Left renal pelvis (tissue), 4 donors: ENCODE measurements around the gene CDH13. TPM values are rescaled to one million over a fixed set of nuclear protein-coding genes. Genes with fewer than 3 reads are reported as not detected.

Experiments used
- DNase-seq, 4 donors: peaks; one replicate each; pipeline ENCODE4 v3.0.0-alpha.2; 2013; ENCODE audit warnings: low read depth in 4 of 4, low spot score in 3 of 4
- polyA plus RNA-seq, 4 donors: library from polyadenylated mRNA; unstranded; fragments of 120-200 nt; gene quantifications; one replicate each; pipeline ENCODE4 v1.2.1, GENCODE V29; 2013; ENCODE audit not compliant: insufficient read length in 4 of 4

Gene CDH13
- 10 to 100 TPM in 3 of 4 donors, 1 to 10 TPM in 1; 4.9 to 18.0 (median 11.3) TPM for polyA plus RNA-seq

DNA sequence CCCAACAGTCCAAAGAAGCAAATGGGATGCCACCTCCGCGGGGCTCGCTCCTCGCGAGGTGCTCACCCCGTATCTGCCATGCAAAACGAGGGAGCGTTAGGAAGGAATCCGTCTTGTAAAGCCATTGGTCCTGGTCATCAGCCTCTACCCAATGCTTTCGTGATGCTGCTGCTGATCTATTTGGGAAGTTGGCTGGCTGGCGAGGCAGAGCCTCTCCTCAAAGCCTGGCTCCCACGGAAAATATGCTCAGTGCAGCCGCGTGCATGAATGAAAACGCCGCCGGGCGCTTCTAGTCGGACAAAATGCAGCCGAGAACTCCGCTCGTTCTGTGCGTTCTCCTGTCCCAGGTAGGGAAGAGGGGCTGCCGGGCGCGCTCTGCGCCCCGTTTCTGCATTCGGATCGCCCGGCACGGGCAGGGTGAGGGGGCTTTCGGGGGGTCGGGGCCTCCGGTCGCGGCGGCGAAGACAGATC is at the start of gene CDH13:
CDH13 (plus strand) TSS at position 179 of the 471 bp plus-strand sequence.
- no peak for DNase-seq

DNA sequence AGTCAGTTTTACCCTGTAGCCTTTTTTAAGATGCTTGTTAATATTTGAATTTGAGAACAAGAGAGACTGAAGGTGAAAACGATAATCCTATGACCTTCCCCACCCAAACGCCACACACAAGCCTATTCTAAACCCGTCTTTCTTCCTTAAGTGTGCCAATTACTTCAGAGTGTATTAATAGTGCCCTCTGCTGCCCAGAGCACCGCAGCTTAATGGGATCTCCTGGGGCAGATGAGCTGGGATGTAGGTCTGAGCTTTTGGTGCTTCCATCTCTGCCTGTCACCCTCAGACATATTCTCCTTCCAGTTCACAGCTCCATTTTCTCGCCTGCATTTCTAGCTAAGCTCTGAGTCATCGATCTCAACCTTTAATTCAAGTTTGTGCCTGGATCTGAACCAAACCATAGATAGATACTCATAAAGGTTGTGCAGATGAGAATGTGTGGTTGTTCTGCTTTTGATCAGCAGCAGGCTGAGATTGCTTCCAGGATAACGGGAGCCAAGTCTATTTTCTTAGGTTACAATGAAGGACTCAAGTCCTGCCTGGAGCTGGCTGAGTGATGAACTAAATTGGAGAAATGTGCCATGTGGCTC is 46.4 kb upstream of the CDH13 start:
- peak in 2 of 4 donors; percentile 2 to 5 for DNase-seq

DNA sequence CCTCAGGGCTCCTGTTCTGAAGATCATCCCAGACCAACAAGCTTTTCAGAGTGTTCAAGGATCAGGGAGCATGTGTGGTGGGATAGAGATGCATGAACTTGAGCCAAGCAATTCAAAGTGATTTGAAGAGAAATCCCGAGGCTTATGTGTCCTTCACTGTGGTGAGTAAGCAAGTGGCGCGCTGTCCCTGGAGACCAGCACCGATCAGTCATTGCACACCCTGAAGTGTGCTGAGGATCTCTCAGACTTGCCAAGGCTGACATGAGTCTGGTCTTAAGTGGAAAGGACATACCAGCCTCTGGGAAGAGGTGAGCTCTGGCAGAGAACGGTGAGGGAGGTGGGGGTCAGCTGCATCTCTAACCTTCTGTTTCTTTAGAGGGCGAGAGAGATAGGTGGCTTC is 43.8 kb upstream of the CDH13 start:
- no peak for DNase-seq

DNA sequence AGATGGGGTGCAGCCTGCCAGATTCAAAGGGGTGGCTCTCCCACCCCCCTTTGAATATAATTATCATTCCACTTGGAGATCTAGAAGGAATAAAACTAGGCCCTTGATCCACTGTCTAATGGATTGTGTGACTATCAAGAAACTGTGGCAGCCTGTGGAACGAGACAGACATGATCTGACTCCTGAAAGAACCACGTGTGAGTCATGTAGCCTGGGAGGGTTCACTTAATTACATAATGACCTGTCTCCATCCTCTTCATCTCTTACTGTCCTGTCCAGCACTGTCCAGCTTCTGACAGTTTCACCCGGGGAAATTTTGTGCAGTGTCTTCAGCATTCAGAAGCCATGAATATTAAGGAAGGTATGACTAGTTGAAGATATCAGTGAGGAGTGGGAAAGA is 43.3 kb upstream of the CDH13 start:
- no peak for DNase-seq

DNA sequence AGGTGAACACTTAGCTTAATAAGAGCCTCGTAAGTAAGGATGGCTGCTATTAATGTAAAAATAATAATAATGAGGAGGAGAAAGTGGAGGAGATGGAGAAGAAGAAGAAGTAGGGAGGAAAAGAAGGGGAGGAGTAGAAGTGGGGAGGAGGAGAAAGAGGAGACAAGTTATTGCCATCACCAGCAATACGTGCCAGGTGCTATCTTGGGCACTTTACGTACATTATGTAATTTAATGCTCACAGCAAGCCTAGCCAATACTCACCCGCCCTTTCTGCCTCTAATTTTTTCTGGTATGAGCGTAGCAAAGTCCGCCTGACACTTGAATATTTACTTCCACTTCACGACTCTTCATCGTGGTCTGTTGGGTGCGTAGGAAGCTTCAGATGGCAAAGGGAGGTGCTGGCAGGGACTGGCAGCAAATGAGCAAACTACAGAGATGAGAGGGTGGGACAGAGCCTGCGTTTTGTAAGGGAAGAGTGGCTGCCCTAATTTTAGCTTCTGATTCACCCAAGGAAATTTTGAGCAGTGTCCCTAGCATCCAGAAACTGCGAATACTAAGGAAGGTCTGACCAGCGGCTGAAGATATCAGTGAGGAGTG is 42.1 kb upstream of the CDH13 start:
- no peak for DNase-seq

DNA sequence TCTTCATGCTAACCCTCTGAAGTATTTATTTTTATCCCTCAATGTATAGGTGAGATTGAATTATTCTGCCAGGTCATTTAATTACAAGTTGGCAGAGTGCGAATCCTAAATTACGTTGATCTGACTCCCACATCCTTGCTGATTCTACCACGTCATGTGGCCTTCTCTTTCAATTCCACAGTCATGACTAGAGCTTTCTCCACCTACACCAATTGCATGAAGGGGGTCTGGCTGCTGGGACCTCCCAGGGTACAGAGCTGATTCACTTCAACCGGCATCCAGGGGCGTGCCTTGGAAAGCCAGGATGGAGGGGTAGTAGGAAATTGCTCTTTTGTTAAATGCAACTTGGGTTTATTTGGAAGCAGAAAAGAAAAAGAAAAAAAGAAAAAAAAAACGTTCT is 41.1 kb upstream of the CDH13 start:
- no peak for DNase-seq

DNA sequence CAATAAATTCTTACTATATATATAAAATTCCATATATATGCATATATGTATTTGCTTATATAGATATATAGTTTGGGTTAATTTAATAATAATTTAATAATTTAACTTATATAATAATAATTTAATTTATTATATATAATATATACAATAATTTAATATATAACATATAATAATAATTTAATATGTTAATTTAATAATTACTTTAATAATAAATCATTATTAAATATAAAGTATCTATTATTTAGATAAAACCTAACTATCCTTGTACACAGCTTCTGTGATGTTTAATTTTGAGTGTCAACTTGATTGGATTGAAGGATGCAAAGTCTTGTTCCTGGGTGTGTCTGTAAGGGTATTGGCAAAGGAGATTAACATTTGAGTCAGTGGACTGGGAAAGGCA is 40.6 kb upstream of the CDH13 start:
- no peak for DNase-seq

DNA sequence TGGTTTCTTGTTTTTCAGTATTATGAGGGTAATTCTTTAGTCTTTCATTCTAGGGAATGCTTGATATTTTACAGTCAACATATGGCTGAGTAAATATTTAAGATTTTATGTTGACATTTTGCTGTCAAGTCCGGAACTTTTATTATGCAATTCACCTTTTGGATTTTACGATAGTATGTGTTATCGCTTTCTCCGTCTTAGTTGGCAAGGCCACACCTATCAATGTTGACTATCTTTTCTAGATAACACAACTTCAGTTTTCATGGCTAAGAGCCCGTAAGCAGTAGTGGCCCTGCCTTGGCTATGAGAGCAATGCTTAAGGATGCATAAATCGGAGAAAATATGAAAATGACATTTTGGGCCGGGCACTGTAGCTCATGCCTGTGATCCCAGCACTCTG is 39.5 kb upstream of the CDH13 start:
- DNase-seq = no peak

DNA sequence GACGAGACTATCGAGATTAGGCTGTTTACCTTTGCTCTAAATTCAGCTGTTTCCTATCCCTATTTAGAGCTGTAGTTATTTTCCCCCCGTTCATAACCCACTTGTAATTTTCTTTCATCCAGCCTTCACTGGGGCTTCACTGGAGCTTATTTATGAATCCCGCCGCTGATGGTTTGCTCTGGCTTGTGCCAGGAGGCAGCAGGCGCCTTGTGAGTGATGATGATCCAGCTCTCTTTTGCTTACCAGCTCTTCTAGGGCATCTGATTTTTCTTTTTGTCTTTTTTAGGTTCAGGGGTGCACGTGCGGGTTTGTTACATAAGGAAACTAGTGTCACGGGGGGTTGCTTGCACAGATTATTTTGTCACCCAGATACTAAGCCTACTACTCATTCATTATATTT is 37.4 kb upstream of the CDH13 start:
- no peak for DNase-seq

DNA sequence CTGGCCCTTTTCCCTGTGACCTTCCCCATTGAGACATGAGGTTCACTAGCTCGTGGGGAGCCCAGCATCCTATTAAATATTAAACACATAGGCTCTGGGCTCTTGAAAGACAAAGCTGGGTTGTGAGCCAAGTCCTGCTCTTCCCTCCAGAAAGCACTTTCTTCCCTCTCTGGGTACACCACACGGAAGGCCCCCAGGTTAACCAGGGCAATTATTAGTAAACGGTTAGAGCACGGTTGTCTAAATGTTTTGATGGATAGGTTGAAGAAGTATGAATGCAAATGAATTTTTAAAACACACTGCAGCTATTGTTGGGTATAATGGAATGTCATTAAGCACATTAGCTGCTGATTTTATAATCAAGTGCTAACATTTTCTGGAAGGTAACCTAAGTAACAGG is 32.7 kb upstream of the CDH13 start:
- DNase-seq = no peak

DNA sequence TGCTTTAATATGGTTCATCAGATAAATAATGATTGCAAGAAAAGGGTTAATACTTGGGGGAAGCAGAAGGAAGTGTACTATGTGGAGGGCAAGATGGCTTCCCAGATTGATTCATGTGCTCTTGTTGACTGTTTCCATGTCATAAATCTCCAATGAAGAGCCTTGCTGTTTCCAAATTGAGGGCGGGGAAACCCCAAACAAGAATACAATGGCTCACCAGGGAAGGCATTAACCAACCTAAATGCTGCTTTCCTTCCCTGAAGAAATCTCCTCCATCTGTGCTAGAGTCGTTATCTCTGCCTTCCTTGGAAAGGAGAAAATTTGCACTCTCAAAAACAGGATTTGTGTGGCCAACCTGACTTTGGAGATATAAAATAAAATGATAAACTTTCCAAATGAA is 28.0 kb upstream of the CDH13 start:
- DNase-seq = no peak

DNA sequence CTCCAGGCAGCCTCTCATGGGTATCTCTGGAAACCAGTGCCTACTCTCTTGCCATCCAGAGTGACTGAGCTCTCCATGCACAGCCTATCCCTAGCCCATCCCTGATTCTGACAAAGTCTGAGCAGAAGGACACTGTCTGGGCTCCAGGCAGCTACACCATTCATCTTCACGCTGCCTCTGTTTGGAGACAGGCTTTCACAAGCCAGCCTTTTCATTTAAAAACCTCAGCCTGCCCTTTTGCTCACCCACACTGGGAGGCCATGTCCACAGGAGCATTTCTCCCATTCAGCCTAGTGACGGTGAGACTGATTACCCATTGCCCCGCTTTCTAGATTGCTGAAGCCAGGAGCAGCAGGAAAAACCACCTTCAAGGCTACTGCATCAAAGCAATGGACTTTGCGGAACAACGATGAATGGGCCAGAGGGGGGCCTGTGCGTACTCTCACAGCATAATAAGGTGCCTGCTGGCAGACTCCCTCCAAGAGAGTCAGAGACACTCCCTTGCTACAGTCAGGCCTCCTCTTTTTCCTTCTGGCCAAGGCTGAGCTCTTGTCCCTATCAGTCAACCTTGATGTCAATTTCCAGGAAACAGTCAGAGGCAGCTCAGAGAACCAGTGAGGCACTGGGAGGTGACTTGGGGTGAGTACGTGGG is 24.7 kb upstream of the CDH13 start:
- no peak for DNase-seq

DNA sequence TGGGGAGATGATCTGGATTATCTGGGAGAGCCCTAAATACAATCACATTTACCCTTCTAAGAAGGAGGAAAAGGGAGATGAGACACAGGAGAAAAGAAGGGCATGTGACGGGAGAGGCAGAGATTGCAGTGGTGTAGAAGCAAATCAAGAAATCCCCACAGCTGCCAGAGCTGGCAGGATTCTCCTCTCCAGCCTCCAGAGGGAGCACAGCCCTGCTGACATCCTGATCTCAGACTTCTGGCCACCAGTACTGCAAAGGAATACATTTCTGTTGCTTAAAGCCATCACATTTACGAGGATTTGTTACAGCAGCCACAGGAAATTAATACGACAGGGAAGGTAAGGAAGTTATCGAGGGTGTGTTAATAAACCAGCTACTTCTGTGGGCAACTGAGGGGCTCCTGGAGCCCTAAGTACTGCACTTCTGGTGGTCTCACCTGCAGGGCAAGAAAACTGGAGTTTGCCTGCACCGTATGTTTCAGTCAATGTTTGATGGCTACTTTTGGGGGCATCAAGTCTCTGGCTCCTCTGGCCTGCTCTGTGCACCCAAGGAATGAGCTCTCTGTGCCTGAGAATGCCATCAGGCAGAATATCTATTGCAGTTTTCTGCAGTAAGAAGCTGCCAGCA is 22.9 kb upstream of the CDH13 start:
- DNase-seq = peak in 1 of 4 donors; percentile 7

DNA sequence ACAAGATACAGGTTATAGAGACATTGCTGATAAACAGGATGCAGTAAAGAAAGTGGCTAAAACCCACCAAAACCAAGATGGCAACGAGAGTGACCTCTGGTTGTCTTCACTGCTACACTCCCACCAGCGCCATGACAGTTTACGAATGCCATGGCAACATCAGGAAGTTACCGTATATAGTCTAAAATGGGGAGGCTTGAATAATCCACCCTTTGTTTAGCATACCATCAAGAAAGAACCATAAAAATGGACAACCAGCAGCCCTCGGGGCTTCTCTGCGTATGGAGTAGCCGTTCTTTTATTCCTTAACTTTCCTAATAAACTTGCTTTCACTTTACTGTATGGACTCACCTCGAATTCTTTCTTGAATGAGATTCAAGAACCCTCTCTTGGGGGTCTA is 21.7 kb upstream of the CDH13 start:
- DNase-seq = no peak

DNA sequence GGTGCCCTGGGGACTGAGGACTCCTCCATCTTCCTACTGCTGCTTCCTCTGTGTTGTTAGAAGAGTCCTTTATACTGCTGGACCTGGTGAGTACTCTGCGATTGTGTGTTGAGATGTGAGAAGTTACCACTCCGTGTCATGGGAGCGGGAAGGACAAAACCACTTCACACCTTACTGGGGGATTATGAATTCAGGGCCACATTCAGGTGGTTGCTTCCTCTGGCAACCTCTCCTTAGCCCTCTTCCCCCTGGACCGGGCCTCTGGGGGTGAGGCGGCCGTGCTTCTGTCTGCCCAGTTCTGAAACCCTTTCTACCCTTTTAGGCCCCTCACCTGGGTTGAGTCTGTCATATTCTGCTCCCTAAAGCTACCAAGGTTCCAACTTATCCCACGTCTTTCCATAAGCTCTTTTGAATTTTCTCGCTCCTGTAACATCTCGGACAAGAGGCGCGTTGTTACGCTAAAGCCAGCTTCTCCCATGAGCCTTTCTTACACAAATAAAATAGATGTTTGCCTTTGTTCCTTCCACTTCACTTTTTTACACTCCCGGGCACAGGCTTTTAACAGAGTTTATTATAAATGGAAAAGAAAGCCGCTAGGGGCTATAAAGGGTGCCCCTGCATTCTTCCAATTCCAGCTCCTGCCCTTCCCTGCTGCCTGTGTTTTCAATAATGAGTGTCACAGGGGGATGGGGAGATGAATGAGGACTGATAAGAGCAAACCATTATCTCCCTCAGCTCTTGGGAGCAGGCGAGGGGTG is 20.7 kb upstream of the CDH13 start:
- no peak for DNase-seq

DNA sequence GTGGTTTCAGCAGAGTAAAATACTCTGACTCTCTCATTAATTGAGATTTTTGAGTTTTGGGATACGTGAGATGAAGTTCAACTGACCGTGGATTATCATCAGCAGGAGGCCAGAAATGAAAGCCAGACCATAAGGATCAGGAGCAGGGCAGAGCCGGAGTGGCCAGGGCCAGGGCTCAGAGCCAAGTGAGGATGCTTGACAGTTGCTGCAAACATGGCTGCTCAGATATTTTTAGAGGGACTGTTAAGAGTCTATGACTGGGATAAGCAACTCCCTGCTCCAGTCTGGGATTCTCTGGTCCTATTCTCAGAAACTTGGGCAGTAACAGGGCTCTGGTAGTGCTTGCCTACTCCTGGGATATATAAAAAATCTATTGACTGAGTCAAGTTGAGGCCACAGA is 17.6 kb upstream of the CDH13 start:
- DNase-seq = no peak

DNA sequence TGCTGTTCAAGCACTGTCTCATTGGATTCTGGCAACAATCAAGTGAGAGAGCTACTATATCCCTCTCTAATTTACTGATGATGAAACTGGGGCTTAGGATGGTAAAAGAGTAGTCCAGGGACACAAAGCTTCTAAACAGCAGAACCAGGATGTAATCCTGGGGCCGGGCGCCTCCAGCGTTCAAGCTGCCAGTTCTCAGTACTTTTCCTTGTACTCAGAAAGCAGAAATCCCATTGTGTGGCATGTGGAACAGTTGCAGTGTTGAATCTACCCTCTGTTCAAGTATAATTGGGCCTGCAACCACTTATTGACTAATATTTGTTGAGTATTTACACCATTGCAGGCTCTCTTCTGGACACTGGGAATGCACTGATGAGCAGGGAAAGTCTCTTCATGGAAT is 14.5 kb upstream of the CDH13 start:
- DNase-seq = no peak

DNA sequence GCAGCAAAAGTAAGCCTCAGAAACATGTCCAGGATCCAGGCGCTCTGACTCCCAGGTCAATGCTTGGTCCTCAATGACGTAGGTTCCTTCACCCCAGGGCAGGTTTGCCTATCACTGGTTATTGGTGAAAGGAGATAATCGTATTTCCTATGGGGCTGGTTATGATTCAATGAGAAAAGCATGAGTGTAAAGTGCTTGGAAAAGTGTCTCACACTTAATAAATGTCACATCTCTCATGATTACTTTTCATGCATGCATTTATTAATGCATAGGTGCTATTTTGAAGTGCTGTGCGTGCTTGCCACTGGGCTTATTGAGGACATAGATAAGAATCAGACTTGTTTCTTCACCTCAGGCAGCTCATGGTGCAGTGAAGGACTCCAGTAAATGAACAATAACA is 10.4 kb upstream of the CDH13 start:
- no peak for DNase-seq

DNA sequence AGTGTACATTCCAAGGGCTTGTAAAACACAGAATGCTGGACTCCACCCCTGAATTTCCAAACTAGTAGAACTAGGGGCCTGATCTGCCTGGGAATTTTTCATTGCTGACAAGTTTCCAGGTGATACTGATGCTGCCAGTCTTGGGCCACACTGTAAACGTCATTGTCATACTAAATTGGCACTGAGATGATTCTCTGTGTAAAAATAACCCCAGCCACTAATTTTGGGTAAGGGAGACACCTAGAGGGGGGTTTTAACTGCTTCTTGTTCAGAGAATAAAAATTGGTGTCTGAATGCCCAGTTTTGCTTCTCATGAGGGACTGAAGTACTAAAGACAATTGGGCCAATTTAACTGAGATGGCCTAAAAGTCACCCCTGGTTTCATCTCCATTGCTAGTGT is 5.0 kb upstream of the CDH13 start:
- DNase-seq = no peak

DNA sequence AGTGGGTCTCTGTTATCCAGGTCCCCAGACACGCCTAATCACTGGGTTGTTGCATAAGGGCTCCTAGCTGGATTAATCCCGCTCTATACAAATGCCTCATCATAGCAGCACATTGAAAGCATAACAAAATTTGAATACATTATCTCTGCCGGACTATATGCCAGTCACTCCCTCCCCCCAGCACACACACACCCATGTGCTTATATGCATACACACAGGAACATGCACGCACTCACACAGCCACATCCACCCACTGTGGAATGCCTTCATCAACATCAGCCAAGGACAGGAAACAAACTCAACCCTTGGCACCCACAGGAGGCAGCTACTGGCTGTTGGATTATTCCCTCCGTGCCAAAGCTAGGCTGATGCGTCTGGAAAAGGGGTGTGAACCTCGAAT is 3.5 kb upstream of the CDH13 start:
- no peak for DNase-seq
